Fibroblast of villous mesenchyme (primary cell): ENCODE measurements around the gene ARMCX2. TPM values are rescaled to one million over a fixed set of nuclear protein-coding genes. Genes with fewer than 3 reads are reported as not detected.

Experiments
- DNase-seq: peaks from one replicate; pipeline ENCODE4 v3.0.0-alpha.2; 2010; ENCODE audit warnings: low read depth
- H3K4me3 ChIP-seq: 2 replicates; pipeline ENCODE4 v1.5.1; 2011; ENCODE audit warnings: low read depth, mild to moderate bottlenecking, low read length
- small RNA-seq: library from RNA; depleted of rRNA; stranded (forward); fragments of <200 nt; gene quantifications from one replicate; pipeline ENCODE3, GENCODE V24; 2012
- total RNA-seq: library from RNA; depleted of rRNA; stranded (reverse); fragments of >200 nt; gene quantifications from 2 replicates; pipeline ENCODE4 v1.2.3, GENCODE V29; 2012
- TF ChIP-seq, protein P1 (sequence below): IDR thresholded peaks from 2 replicates; pipeline ENCODE4 v1.5.1; 2012; ENCODE audit warnings: low read depth, mild to moderate bottlenecking, low read length; ENCODE audit not compliant: insufficient read depth

Gene ARMCX2
- total RNA-seq, 1 donor: 76.4 TPM

DNA sequence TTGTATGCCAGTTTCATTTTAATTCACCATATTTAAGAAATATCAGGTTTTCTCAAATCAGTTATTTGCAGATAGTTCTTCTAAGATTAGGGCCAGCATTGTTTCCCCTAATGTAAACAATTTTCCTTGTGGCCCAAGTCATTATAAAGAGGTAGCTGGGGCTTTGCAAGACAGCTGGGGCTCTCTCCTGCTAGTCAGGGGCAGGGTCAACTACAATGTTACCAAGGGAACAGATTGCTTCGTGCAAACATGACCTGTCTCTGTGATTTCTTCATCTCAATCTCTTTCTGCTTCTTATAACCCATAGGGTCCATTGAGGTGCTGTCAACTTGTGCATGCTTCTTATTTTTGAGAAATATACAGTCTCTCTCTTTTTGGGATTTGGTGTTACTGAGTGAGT lies 53.9 kb downstream of the ARMCX2 start:
- H3K4me3 ChIP-seq: no peak overlapping the region

More for the DNA sequence above, 53.9 kb downstream of the ARMCX2 start:
- TF ChIP-seq, protein P1, sequence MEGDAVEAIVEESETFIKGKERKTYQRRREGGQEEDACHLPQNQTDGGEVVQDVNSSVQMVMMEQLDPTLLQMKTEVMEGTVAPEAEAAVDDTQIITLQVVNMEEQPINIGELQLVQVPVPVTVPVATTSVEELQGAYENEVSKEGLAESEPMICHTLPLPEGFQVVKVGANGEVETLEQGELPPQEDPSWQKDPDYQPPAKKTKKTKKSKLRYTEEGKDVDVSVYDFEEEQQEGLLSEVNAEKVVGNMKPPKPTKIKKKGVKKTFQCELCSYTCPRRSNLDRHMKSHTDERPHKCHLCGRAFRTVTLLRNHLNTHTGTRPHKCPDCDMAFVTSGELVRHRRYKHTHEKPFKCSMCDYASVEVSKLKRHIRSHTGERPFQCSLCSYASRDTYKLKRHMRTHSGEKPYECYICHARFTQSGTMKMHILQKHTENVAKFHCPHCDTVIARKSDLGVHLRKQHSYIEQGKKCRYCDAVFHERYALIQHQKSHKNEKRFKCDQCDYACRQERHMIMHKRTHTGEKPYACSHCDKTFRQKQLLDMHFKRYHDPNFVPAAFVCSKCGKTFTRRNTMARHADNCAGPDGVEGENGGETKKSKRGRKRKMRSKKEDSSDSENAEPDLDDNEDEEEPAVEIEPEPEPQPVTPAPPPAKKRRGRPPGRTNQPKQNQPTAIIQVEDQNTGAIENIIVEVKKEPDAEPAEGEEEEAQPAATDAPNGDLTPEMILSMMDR: no peak
- no peak for DNase-seq

Small RNA genes lying within 50 kb of the gene (small RNA-seq; reads per million reads assigned to genes)
- gene RNU6-30P (0.75 reads per million), gene RNU6-587P (not detected)

Other genes with a start within 250 kb of the ARMCX2 start
- 8.1 and 11.2 TPM in 2 replicates for gene ARMCX4, start 174.4 kb downstream of the ARMCX2 start, total RNA-seq
- 32.5 and 41.9 TPM in 2 replicates for gene ARMCX1, start 109.3 kb downstream of the ARMCX2 start, total RNA-seq
- 26.1 and 38.4 TPM in 2 replicates for gene ARMCX6, start 41.9 kb downstream of the ARMCX2 start, total RNA-seq
- 42.8 and 65.6 TPM in 2 replicates for gene ARMCX3, start 36.7 kb downstream of the ARMCX2 start, total RNA-seq